Measurements from ENCODE around the gene ZYG11A. TPM values are rescaled to one million over a fixed set of nuclear protein-coding genes. Genes with fewer than 3 reads are reported as not detected.
A peak's percentile ranks its signal among the peaks of the same experiment; 100 is the strongest.

ZYG11A gene
- total RNA-seq, 3 donors from 2014 or later: 1.2 to 2.0 TPM; not detected in 1

DNA sequence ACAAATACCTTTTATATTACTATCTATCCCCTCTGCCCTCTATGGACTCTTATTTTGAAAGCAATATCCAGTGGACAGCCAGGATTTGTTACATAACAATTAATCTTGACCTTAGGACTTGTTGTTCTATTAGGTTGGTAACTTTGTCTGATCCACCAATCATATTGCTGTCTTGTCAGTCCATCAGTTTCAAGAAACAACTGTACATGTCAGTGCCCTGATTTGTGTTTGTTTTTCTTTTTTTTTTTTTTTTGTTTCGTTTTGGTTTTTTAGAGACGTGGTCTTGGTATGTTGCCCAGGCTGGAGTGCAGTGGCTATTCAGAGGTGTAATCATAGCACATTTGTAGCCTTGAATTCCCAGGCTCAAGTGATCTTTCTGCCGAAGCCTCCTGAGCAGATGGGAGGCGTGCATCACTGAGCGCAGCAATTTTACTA is 83.0 kb downstream of the ZYG11A start:
- TF ChIP-seq POLR2A (IDR thresholded peaks at IDR 0.05) (no peak), POLR2AphosphoS5 (IDR thresholded peaks at IDR 0.05) (peak in 1 of 3 donors; percentile 28)
- TF ChIP-seq, protein P1, sequence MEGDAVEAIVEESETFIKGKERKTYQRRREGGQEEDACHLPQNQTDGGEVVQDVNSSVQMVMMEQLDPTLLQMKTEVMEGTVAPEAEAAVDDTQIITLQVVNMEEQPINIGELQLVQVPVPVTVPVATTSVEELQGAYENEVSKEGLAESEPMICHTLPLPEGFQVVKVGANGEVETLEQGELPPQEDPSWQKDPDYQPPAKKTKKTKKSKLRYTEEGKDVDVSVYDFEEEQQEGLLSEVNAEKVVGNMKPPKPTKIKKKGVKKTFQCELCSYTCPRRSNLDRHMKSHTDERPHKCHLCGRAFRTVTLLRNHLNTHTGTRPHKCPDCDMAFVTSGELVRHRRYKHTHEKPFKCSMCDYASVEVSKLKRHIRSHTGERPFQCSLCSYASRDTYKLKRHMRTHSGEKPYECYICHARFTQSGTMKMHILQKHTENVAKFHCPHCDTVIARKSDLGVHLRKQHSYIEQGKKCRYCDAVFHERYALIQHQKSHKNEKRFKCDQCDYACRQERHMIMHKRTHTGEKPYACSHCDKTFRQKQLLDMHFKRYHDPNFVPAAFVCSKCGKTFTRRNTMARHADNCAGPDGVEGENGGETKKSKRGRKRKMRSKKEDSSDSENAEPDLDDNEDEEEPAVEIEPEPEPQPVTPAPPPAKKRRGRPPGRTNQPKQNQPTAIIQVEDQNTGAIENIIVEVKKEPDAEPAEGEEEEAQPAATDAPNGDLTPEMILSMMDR (IDR thresholded peaks at IDR 0.05): no peak
- intact Hi-C loops (cut with DNase I; ENCODE audit: low total_unique reads): no loop called here
- Histone ChIP-seq H3K27ac (no peak overlapping the region), H3K4me1 (peaks cover 0 to 9% of the 10 kb centered on the region in 2 donors), H3K9me3 (no peaks in the 10 kb centered on the region), H3K27me3 (no peaks in the 10 kb centered on the region), H3K4me3 (no peak overlapping the region), H3K36me3 (no peaks in the 10 kb centered on the region)
- no peak for DNase-seq (ENCODE audit: low spot score in 2 of 2)

DNA sequence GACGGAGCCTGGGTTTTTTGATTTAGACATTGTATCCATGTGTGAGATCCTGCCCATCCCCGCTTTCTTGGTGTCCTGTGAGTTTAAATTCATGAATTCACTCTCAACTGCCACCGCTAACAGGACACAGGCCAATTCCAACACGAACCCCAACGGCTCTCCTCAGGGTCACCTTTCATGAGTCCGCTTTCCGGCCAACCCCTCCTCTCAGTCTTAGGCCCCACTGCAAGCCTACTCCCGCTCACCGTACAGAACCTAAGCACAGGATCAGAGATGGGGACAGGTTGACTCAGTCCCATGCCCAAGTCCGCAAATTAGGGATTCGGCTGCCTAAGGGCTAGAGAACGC is 84.3 kb downstream of the ZYG11A start:
- no peak for TF ChIP-seq POLR2A (IDR thresholded peaks at IDR 0.05)
- TF ChIP-seq, protein P1 (IDR thresholded peaks at IDR 0.05): no peak
- TF ChIP-seq POLR2AphosphoS5 (IDR thresholded peaks at IDR 0.05): no peak
- no peaks in the 10 kb centered on the region for H3K27me3 ChIP-seq
- H3K9me3 ChIP-seq: no peaks in the 10 kb centered on the region
- intact Hi-C loops (cut with DNase I; ENCODE audit: low total_unique reads): no loop called here
- DNase-seq (ENCODE audit: low spot score in 2 of 2): no peak
- H3K27ac ChIP-seq: peak overlapping the region; percentile 83 to 88
- no peaks in the 10 kb centered on the region for H3K36me3 ChIP-seq
- peak overlapping the region; percentile 69 to 86 (median 80) for H3K4me3 ChIP-seq
- peaks cover 0 to 9% of the 10 kb centered on the region in 2 donors for H3K4me1 ChIP-seq

DNA sequence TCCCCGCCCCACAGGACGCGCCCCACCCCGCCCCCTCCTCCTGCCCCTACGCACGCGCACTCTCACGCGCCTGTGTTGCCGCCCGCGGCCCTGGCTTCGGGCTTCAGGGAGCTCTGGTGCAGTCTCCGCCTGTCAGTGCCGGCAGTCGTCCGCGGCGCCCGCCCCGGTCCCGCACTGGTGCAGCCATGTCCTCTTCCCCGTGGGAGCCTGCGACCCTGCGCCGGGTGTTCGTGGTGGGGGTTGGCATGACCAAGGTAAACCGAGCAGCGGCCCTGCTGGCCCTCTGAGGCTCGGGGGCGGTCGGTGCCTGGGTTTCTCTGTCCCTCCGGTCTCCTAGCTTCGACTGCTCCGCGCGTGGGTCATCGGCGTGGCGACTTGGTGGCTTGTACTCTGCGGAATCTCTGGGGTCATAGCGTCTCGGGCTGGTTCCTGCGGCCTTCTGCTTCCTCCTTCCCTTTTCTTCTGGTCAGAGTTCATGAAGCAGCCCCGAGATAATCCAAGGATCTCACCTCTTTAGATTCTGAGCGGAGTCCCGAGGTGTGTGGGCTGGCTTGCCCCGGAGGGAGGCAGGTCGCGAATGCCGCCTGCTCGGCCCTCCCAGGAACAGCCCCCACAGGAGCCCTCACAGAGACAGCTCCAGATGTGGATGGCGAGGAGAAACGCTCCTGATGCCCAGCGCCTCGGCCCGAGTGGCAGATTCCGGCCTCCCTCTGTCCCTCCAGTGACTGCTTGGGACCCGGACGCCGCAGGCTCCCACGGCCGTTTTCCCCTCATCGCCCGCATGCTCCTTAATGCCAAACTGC is 84.9 kb downstream of the ZYG11A start, which contains the start of gene SCP2:
Gene SCP2, plus strand, starts transcription at position 65 of the 803 bp plus-strand sequence. Its CDS starts 121 bp downstream, at position 186.
- DNase-seq (ENCODE audit: low spot score in 2 of 2): peak; percentile 44 to 73
- Histone ChIP-seq H3K4me1 (peaks cover 0 to 9% of the 10 kb centered on the region in 2 donors), H3K36me3 (no peaks in the 10 kb centered on the region), H3K27me3 (no peaks in the 10 kb centered on the region), H3K9me3 (no peaks in the 10 kb centered on the region), H3K4me3 (peak within 1 kb of the TSS; percentile 69 to 86 (median 80)), H3K27ac (peak within 1 kb of the TSS; percentile 83 to 88)
- intact Hi-C loops (cut with DNase I; ENCODE audit: low total_unique reads): no loop called here
- TF ChIP-seq POLR2A (IDR thresholded peaks at IDR 0.05): no peak
- peak in 2 of 3 donors; percentile 17 to 47 for TF ChIP-seq POLR2AphosphoS5 (IDR thresholded peaks at IDR 0.05)

DNA sequence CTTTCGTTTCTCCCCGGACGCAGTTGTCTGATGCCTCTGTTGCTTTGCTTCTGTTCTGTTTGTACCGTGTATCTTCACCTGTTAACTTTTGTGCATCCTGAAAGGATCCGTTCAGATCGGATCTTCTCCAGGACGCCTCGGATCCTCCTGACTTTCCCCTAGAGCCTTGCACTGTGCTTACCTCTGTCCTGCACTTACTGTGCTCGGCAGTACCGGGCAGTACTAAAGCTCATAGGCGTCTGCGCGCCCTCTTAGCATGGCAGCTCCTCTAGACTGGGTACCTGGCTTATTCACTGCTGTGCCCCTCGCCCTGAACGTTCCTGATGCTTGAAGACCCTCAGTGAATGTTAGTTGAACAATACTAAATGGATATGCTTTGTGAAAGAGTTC is 85.5 kb downstream of the ZYG11A start:
- Histone ChIP-seq H3K4me3 (peak overlapping the region; percentile 69 to 86 (median 80)), H3K27ac (peak overlapping the region; percentile 83 to 88), H3K9me3 (no peaks in the 10 kb centered on the region), H3K4me1 (peaks cover 0 to 9% of the 10 kb centered on the region in 2 donors), H3K36me3 (no peaks in the 10 kb centered on the region), H3K27me3 (no peaks in the 10 kb centered on the region)
- intact Hi-C loops (cut with DNase I; ENCODE audit: low total_unique reads): no loop called here
- TF ChIP-seq POLR2A (IDR thresholded peaks at IDR 0.05) (no peak), POLR2AphosphoS5 (IDR thresholded peaks at IDR 0.05) (no peak)
- TF ChIP-seq, protein P1 (IDR thresholded peaks at IDR 0.05): no peak
- no peak for DNase-seq (ENCODE audit: low spot score in 2 of 2)

DNA sequence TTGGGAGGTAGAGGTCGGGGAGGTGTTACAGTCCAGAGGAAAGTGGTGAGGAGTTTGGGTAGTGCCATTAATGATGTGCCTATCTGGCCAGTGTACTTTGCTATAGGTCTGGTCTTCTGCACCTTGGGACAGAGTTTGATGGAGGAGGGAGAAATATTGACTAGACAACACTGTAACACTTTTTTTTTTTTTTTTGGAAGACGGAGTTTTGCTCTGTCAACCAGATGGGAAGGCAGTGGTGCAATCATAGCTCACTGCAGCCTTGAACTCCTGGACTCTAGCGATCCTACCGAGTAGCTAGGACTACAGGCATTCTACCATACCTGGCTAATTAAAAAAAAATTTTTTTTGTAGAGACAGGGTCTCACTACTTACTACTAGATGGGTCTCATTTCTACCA is 86.5 kb downstream of the ZYG11A start:
- H3K27me3 ChIP-seq: no peaks in the 10 kb centered on the region
- no peak overlapping the region for H3K4me3 ChIP-seq
- no peak for DNase-seq (ENCODE audit: low spot score in 2 of 2)
- H3K27ac ChIP-seq: no peak overlapping the region
- TF ChIP-seq POLR2A (IDR thresholded peaks at IDR 0.05) (no peak), POLR2AphosphoS5 (IDR thresholded peaks at IDR 0.05) (no peak)
- TF ChIP-seq, protein P1 (IDR thresholded peaks at IDR 0.05): no peak
- H3K9me3 ChIP-seq: no peaks in the 10 kb centered on the region
- intact Hi-C loops (cut with DNase I; ENCODE audit: low total_unique reads): no loop called here
- no peaks in the 10 kb centered on the region for H3K36me3 ChIP-seq
- H3K4me1 ChIP-seq: peaks cover 0 to 9% of the 10 kb centered on the region in 2 donors
